ENCODE measurements around the gene CFAP119.

- no peak for TF ChIP-seq ZBED1 (IDR thresholded peaks at IDR 0.05; ENCODE audit: borderline replicate concordance)
- TF ChIP-seq ZSCAN29 (IDR thresholded peaks at IDR 0.05) = no peak
- no peak for TF ChIP-seq CEBPB (IDR thresholded peaks at IDR 0.05; ENCODE audit: borderline replicate concordance in 1 of 2, low read depth in 2 of 2, low read length in 2 of 2)
- TF ChIP-seq MEF2B (IDR thresholded peaks at IDR 0.05; ENCODE audit: partially characterized antibody, poor library complexity, severe bottlenecking) = no peak
- TF ChIP-seq CHD2 (IDR thresholded peaks at IDR 0.05; ENCODE audit: borderline replicate concordance, low read depth, low read length) = no peak
- no peak for TF ChIP-seq CTCF (IDR thresholded peaks at IDR 0.05 in 2 of 3, conservative IDR thresholded peaks at IDR 0.05 in 1 of 3; ENCODE audit: control insufficient read depth in 2 of 3, extremely low read depth in 1 of 3, insufficient read depth in 1 of 3, low read depth in 3 of 3, low read length in 3 of 3)
- no peak for TF ChIP-seq POLR2AphosphoS5 (IDR thresholded peaks at IDR 0.05; ENCODE audit: low read length)
- peak; percentile 53 for TF ChIP-seq POLR2A (IDR thresholded peaks at IDR 0.05; ENCODE audit: low read depth, low read length)
- no peak for TF ChIP-seq CREM (IDR thresholded peaks at IDR 0.05; ENCODE audit: low read depth)
- TF ChIP-seq NFXL1 (IDR thresholded peaks at IDR 0.05; ENCODE audit: borderline replicate concordance) = no peak
- TF ChIP-seq BRCA1 (IDR thresholded peaks at IDR 0.05; ENCODE audit: low read depth, low read length) = no peak
Measured at GRCh38 chr16:30737794-30738648, 23.8 kb downstream of the CFAP119 start.

All from GM12878 (cell line).